HG02642 (cell line): ENCODE data around the gene GREM2.
A peak's percentile ranks its signal among the peaks of the same experiment; 100 is the strongest.

ENCODE experiments used
- ATAC-seq: cut with Tn5 transposase; IDR thresholded peaks from one replicate; pipeline ENCODE4 v1.9.1; 2021; ENCODE audit warnings: mild to moderate bottlenecking; ENCODE audit not compliant: unreplicated experiment, poor library complexity

GREM2 gene

GRCh38 chr1:240611619-240612480 lies at the start of gene GREM2:
Gene GREM2 (minus strand): TSS chr1:240612155. CDS start chr1:240493475, 118,680 bp downstream.
- peak; percentile 85 for ATAC-seq

GRCh38 chr1:240658312-240658960 lies 46.5 kb upstream of the GREM2 start:
- no peak for ATAC-seq

DNA sequence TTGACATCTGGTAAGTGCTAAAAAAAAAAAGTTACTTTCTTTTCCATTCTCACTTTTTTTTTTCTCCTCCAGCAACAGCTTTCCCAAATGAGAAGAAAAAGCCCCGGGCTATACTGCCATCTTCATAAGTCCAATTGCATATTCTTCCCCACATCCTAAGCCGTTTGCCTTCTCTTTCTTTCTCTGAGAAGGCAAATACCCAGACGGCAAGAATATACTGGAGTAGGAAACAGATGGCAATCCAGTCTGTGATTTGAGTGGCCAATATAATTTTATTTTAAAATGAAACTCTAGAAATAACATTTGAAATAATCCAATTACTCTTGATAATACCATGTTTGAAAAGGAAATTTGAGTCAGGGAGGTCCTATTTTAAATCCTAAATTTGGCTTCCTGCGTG lies 44.6 kb upstream of the GREM2 start:
- no peak for ATAC-seq

- no peak for ATAC-seq
Measured at GRCh38 chr1:240652961-240653409, 41.0 kb upstream of the GREM2 start.

- no peak for ATAC-seq
Measured at GRCh38 chr1:240652549-240652948, 40.6 kb upstream of the GREM2 start.

- ATAC-seq: no peak
Measured at GRCh38 chr1:240650877-240651276, 38.9 kb upstream of the GREM2 start.

- ATAC-seq: no peak
Measured at GRCh38 chr1:240649733-240650721, 38.1 kb upstream of the GREM2 start.

DNA sequence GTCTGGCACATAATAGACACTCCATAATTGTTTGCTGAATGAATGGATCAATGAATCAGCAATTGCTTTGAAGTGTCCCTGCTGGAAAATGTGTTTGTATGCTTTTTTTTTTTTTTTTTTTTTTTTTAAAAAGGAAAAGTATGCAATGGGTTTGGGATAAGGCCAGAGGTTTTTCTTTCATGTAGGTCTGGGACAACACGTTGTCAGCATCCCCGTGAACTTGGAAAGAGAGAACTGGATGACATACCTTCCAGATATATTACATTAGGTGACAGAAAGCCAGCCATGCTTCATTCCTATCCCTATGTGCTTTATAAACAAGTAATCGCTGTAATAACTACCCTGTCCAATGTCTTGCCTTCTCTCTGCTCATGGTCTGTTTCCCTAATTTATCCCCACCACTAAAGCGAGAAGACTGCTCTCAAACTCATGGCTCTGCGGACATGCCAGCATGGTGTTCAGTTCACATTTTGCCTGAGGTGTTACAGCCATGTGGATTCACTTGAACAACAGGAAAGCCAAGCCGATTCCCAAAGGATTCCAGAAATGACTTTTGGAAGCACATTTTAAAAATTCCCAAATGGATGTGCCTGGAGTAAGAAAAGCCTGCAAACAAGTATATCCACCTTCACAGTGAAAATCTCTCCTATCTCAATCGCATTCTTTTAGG lies 34.8 kb upstream of the GREM2 start:
- no peak for ATAC-seq

DNA sequence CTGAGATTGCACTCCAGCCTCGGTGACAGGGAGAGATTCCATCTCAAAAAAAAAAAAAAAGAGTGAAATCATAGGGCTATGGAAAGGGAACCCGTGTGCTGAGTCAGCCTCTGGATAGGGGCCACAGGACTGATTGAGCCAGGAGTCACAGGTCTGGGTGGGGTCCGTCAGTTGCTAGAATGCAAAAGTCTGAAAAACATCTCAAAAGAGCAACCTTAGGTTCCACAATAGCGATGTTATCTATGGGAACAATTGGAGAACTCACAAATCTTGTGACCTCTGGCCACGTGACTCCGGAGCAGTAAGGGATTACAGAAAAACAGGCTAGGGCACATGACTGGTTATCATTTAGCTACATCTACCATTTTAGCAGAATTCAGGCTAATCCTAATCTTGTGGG lies 32.8 kb upstream of the GREM2 start:
- no peak for ATAC-seq

DNA sequence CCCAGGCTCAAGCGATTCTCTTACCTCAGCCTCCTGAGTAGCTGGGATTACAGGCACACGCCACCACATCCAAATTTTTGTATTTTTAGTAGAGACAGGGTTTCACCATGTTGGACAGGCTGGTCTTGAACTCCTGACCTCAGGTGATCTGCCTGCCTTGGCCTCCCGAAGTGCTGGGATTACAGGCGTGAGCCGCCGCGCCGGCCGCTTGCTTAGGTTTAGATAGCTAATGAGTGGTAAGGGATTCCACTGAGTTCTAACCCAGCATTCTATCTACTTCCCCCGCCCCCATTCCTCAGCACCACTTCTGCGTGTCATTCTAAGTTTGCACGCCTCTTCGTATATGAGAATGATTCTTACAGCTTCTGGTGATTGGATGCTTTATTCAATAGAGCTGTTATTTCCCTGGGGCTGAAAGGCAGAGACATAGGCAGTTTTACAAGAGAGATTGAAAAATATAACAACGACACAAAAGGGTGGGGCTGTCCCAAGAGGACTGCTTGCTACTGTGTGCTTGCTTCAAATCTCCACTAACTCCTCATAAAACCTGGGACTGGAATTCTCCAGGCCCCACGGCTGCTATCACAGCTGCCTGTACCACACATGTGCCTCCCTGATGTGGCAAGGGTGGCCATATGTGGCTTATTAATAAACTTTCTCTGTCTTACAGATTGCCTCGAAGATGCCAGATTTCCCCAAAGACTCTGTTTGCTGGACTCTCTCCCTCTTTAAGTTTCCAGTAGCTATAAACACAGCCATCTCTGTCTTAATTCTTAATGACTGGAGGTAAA lies 23.7 kb upstream of the GREM2 start:
- no peak for ATAC-seq

DNA sequence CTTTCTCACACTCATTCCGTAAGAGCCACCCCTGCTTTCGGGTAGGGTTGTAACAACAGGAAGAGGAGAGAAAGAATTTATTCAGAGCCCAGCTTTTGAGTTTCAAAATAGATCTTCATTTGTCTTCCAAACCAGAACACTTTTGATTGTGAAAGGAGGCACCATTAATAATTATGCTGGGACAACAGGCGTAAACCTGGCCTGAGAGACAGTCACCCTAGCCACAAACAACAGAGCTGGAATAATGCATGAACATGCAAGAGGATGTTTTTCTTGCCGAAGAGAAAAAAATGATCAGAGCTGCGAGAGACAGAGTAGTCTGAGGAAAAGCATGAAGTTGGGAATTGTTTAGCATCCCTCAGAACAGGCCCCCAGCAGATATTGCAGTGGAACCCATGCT lies 18.5 kb upstream of the GREM2 start:
- no peak for ATAC-seq

GRCh38 chr1:240621249-240621648 lies 9.3 kb upstream of the GREM2 start:
- ATAC-seq: no peak

GRCh38 chr1:240619906-240620621 lies 8.1 kb upstream of the GREM2 start:
- ATAC-seq: no peak

- no peak for ATAC-seq
Measured at GRCh38 chr1:240619357-240619756, 7.4 kb upstream of the GREM2 start.

DNA sequence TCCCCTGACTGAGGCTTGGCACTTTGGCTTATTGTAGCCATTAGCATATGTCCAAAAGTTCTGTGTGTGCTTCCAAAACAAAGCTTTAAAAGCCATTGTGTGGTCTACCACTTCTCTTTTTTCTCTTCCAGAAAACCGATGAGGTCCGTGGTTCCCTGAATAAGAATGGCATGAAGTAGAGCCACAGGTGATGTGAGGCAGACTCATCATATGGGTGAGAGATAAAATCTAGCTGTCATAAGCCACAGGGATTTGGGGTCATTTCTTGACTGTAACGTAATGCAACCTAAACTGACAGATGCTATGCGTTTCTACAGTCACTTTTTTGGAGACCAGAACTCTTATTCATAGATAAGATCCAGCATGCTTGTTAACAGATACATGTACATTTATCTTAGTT lies 7.0 kb upstream of the GREM2 start:
- no peak for ATAC-seq

- ATAC-seq: no peak
Measured at GRCh38 chr1:240616018-240616417, 4.1 kb upstream of the GREM2 start.

GRCh38 chr1:240613356-240614142 lies 1.6 kb upstream of the GREM2 start:
- ATAC-seq: no peak

GRCh38 chr1:240612811-240613210 lies 856 bp upstream of the GREM2 start:
- no peak for ATAC-seq
